ENCODE results near the gene VEZT. TPM values are rescaled to one million over a fixed set of nuclear protein-coding genes. Genes with fewer than 3 reads are reported as not detected.

The VEZT gene, protein sequence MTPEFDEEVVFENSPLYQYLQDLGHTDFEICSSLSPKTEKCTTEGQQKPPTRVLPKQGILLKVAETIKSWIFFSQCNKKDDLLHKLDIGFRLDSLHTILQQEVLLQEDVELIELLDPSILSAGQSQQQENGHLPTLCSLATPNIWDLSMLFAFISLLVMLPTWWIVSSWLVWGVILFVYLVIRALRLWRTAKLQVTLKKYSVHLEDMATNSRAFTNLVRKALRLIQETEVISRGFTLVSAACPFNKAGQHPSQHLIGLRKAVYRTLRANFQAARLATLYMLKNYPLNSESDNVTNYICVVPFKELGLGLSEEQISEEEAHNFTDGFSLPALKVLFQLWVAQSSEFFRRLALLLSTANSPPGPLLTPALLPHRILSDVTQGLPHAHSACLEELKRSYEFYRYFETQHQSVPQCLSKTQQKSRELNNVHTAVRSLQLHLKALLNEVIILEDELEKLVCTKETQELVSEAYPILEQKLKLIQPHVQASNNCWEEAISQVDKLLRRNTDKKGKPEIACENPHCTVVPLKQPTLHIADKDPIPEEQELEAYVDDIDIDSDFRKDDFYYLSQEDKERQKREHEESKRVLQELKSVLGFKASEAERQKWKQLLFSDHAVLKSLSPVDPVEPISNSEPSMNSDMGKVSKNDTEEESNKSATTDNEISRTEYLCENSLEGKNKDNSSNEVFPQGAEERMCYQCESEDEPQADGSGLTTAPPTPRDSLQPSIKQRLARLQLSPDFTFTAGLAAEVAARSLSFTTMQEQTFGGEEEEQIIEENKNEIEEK
- total RNA-seq, result 100 to 1,000 TPM in 1 of 4 donors, 10 to 100 TPM in 3; 64.0 to 117 (median 70.9) TPM

DNA sequence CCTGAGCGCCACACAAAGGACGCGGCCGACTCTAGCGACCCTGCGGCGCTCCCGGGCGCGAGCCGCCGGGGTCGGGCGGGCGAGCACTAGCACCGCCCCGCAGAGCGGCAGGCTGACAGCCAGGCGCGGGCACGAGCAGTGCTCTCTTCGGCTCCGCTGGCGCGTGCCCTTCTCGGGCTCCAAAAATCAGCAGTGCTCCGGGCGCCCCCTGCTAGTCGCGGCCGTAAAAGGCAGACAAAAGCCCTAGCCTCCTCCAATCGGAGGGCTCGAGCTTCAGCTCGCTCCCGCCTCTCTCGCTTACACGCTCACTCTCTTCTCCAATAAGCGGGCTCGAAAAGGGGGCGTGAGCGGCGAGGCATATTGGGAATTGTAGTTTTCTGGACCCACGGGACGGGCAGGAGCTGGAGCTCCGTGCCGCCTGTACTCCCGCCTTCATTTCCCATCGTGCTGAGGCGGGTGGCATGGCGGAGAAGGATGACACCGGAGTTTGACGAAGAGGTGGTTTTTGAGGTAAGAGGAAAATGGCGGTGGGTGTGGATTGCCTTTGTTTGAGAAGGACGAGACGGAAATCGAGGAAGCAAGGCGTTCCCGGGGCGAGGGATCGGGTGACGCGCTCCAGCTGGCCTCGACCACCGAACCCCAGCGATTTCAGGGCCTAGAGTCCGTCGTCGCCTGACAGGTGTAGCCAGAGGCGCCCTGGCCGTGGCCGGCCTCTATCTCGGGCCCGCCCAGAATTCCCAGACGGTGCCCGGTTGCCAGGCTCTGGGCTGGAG lies at the start of gene VEZT, which contains the start of gene FGD6:
TSS of gene VEZT (plus strand) at position 431 of the 773 bp plus-strand sequence. CDS start at position 475, 44 bp downstream.
TSS of gene FGD6 (minus strand) at position 91 of the 773 bp plus-strand sequence. CDS start 227 bp downstream, outside the sequence.
- TF ChIP-seq POLR2AphosphoS5 (IDR thresholded peaks at IDR 0.05) (peak; percentile 50 to 91 (median 73)), POLR2A (IDR thresholded peaks at IDR 0.05) (peak; percentile 14 to 64), EP300 (IDR thresholded peaks at IDR 0.05) (no peak)
- TF ChIP-seq, protein P1, sequence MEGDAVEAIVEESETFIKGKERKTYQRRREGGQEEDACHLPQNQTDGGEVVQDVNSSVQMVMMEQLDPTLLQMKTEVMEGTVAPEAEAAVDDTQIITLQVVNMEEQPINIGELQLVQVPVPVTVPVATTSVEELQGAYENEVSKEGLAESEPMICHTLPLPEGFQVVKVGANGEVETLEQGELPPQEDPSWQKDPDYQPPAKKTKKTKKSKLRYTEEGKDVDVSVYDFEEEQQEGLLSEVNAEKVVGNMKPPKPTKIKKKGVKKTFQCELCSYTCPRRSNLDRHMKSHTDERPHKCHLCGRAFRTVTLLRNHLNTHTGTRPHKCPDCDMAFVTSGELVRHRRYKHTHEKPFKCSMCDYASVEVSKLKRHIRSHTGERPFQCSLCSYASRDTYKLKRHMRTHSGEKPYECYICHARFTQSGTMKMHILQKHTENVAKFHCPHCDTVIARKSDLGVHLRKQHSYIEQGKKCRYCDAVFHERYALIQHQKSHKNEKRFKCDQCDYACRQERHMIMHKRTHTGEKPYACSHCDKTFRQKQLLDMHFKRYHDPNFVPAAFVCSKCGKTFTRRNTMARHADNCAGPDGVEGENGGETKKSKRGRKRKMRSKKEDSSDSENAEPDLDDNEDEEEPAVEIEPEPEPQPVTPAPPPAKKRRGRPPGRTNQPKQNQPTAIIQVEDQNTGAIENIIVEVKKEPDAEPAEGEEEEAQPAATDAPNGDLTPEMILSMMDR (IDR thresholded peaks at IDR 0.05), result peak in 1 of 2 donors; percentile 75
- peak; percentile 99 for DNase-seq (ENCODE audit: low spot score in 2 of 2)
- H3K27ac ChIP-seq, result peak within 1 kb of the TSS; percentile 96
- H3K9me3 ChIP-seq, result no peaks in the 10 kb centered on the region
- H3K4me3 ChIP-seq, result peak within 1 kb of the TSS; percentile 97
- under 1% methylated on average over 46 of the region's 75 CpGs for WGBS
- peaks cover 49% of the 10 kb centered on the region for H3K4me1 ChIP-seq
- H3K27me3 ChIP-seq, result no peaks in the 10 kb centered on the region
- no peaks in the 10 kb centered on the region for H3K36me3 ChIP-seq

DNA sequence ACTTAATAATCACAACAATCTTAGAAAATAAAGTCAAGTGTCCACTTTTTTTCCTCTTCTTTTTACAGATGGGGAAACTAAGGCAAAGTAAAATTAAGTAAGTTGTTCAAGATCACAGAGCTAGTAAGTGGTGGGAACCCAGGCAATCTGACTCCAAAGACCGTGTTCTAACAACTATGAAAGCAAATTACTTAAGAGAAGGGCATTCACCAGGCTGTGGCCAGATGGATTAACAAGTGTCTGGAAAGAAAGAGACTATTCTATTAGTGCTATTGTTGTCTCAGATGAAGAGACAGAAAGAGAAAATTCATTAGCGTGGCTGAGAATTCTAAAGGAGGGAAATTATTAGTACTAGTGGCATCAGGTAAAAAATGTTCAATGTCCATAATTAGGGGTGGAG lies 48.9 kb upstream of the VEZT start:
- H3K36me3 ChIP-seq, result peaks cover 15% of the 10 kb centered on the region
- peaks cover 15% of the 10 kb centered on the region for H3K4me1 ChIP-seq
- no peaks in the 10 kb centered on the region for H3K9me3 ChIP-seq
- TF ChIP-seq POLR2AphosphoS5 (IDR thresholded peaks at IDR 0.05) (no peak), POLR2A (IDR thresholded peaks at IDR 0.05) (no peak), EP300 (IDR thresholded peaks at IDR 0.05) (no peak)
- TF ChIP-seq, protein P1 (IDR thresholded peaks at IDR 0.05), result no peak
- H3K4me3 ChIP-seq, result no peak overlapping the region
- DNase-seq (ENCODE audit: low spot score in 2 of 2), result no peak
- no peaks in the 10 kb centered on the region for H3K27me3 ChIP-seq
- H3K27ac ChIP-seq, result no peak overlapping the region
- 83% methylated on average over 2 of the region's 2 CpGs for WGBS

DNA sequence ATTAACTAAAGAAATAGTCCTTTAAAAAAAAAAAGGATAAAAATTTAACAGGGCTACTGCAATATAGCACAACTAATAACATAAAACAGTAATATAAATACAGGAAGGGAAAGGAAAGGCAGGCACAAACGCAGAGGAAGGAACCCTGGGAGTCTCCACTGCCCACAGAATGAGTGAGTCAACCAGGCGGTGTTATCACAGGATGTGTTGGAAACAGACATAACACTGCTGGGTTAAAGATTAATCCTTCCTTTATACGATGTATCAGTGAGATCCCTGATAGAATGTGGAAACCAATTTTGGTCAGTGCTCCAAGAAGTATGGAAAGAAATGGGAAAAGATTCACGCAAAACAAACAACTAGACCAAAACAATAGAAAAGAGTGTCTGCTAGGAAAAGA lies 48.2 kb upstream of the VEZT start:
- peaks cover 17% of the 10 kb centered on the region for H3K4me1 ChIP-seq
- H3K27ac ChIP-seq, result no peak overlapping the region
- no peak for TF ChIP-seq POLR2A (IDR thresholded peaks at IDR 0.05)
- no peak for TF ChIP-seq POLR2AphosphoS5 (IDR thresholded peaks at IDR 0.05)
- TF ChIP-seq, protein P1 (IDR thresholded peaks at IDR 0.05), result no peak
- no peak for TF ChIP-seq EP300 (IDR thresholded peaks at IDR 0.05)
- H3K27me3 ChIP-seq, result no peaks in the 10 kb centered on the region
- H3K9me3 ChIP-seq, result no peaks in the 10 kb centered on the region
- DNase-seq (ENCODE audit: low spot score in 2 of 2), result no peak
- 69% methylated on average over 4 of the region's 4 CpGs for WGBS
- H3K4me3 ChIP-seq, result no peak overlapping the region
- H3K36me3 ChIP-seq, result peaks cover 15% of the 10 kb centered on the region

DNA sequence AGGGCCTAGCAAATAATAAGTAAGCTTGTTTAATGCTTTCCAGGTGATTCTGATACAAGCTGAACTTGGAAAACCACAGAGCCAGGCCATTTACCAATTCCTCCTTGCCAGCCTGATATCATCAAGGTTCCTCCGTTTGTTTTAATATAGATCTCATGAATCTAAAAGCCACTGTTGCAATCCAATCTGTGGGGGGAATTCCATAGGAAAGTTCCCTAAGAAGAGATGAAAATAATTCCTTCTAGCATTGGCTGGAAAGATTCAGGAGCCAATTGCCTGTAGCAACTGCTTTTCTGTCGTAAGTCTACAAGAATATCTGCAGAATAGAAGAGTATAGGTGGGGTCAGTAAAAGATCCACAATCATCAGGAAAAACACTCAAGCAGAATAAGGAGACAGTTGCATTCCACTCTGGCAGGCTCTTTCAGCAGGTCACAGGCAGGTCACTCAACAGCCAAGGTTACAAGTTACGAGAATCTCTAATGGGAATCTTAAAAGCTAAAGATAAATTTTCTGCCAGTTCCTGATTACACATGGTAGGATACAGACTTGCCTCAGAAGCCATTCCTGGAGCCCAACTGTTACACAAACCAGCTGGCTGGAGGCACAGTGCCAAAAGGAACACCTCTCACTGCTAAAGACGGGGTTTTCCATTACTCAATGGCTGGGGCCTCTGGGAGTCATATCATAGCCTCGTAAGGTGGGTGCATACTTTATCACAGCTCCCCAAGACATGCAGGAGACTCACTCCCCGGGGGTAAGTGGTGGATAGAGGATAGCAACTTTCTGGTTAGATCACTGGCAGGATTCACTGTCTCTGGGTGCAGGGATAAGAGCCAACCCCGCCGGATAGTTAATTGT lies 44.0 kb upstream of the VEZT start:
- Histone ChIP-seq H3K4me3 (no peak overlapping the region), H3K27ac (peak overlapping the region; percentile 65), H3K36me3 (peaks cover 15% of the 10 kb centered on the region), H3K27me3 (no peaks in the 10 kb centered on the region), H3K9me3 (no peaks in the 10 kb centered on the region), H3K4me1 (peaks cover 24% of the 10 kb centered on the region)
- DNase-seq (ENCODE audit: low spot score in 2 of 2), result no peak
- WGBS, result 32% methylated on average over 6 of the region's 8 CpGs
- TF ChIP-seq POLR2AphosphoS5 (IDR thresholded peaks at IDR 0.05) (no peak), EP300 (IDR thresholded peaks at IDR 0.05) (no peak)
- TF ChIP-seq, protein P1 (IDR thresholded peaks at IDR 0.05), result no peak

Measured in suprapubic skin (tissue), 4 donors.